IMR-90 (cell line): ENCODE results near the gene PNPLA1. TPM values are rescaled to one million over a fixed set of nuclear protein-coding genes. Genes with fewer than 3 reads are reported as not detected.

Source experiments
- ATAC-seq: fragments of 200-7000 bp; cut with Tn5 transposase; 2 replicates; pipeline ENCODE4 v1.9.1; 2020; ENCODE audit warnings: low read depth, mild to moderate bottlenecking, moderate library complexity
- BruUV-seq: library from RNA; stranded (reverse); fragments of 400-500 nt; replicated peaks from 2 replicates; lab custom pipeline; 2021; lab: Mats Ljungman, UMichigan
- CTCF ChIA-PET: fragments of 300-600 bp; formaldehyde crosslinking; extraction: SDS; loops from one replicate; lab custom pipeline; 2021; ENCODE audit warnings: antibody characterized with exemption; lab: Yijun Ruan, JAX
- POLR2A ChIA-PET: fragments of 300-600 bp; sonication (Branson Sonifier 250); formaldehyde crosslinking; loops from one replicate; lab custom pipeline; 2022; ENCODE audit warnings: antibody characterized with exemption; ENCODE audit not compliant: unreplicated experiment; lab: Charles Lee
- DNase-seq: peaks from one replicate; pipeline ENCODE4 v3.0.0; 2013
- H2AFZ ChIP-seq: replicated peaks from 2 replicates; pipeline ENCODE3; 2013; ENCODE audit warnings: low read length, mild to moderate bottlenecking; ENCODE audit not compliant: poor library complexity
- H2AK5ac ChIP-seq: 2 replicates; pipeline ENCODE4 v1.6.1; 2013; ENCODE audit warnings: low read depth, low read length, inconsistent platforms
- H2AK9ac ChIP-seq: replicated peaks from 2 replicates; pipeline ENCODE3; 2013; ENCODE audit warnings: mild to moderate bottlenecking, low read depth, low read length, moderate library complexity; ENCODE audit not compliant: poor library complexity
- H2BK120ac ChIP-seq: 2 replicates; pipeline ENCODE4 v1.6.1; 2013; ENCODE audit warnings: low read depth, low read length, inconsistent platforms
- H2BK15ac ChIP-seq: 3 replicates; pipeline ENCODE4 v1.6.1; 2013; ENCODE audit warnings: low read depth, low read length, inconsistent platforms
- H2BK20ac ChIP-seq: 2 replicates; pipeline ENCODE4 v1.6.1; 2013; ENCODE audit warnings: low read depth, mild to moderate bottlenecking, inconsistent platforms, low read length, moderate library complexity
- H2BK5ac ChIP-seq: 2 replicates; pipeline ENCODE4 v1.6.1; 2013; ENCODE audit warnings: mild to moderate bottlenecking, low read depth, low read length, inconsistent platforms; ENCODE audit not compliant: poor library complexity, severe bottlenecking
- H3K14ac ChIP-seq: replicated peaks from 2 replicates; pipeline ENCODE4 v1.6.1; 2013; ENCODE audit warnings: low read depth, low read length, inconsistent platforms
- H3K18ac ChIP-seq: 2 replicates; pipeline ENCODE4 v1.6.1; 2013; ENCODE audit warnings: low read depth, low read length, control low read depth
- H3K23ac ChIP-seq: 2 replicates; pipeline ENCODE4 v1.6.1; 2013; ENCODE audit warnings: low read depth, low read length, inconsistent platforms
- H3K27ac ChIP-seq: 2 replicates; pipeline ENCODE4 v1.5.1; 2013; ENCODE audit warnings: mild to moderate bottlenecking, control low read depth, low read length; ENCODE audit not compliant: insufficient read depth
- H3K27me3 ChIP-seq: 2 replicates; pipeline ENCODE4 v1.6.1; 2013; ENCODE audit warnings: low read length; ENCODE audit not compliant: control insufficient read depth, insufficient read depth
- H3K36me3 ChIP-seq: 2 replicates; pipeline ENCODE4 v1.6.1; 2013; ENCODE audit warnings: low read length, mixed read lengths; ENCODE audit not compliant: control insufficient read depth, insufficient read depth
- H3K4ac ChIP-seq: 2 replicates; pipeline ENCODE4 v1.6.1; 2013; ENCODE audit warnings: low read depth, low read length, inconsistent platforms
- H3K4me1 ChIP-seq: 2 replicates; pipeline ENCODE4 v1.6.1; 2013; ENCODE audit warnings: low read length, mixed read lengths; ENCODE audit not compliant: control insufficient read depth, insufficient read depth
- H3K4me2 ChIP-seq: 2 replicates; pipeline ENCODE4 v1.6.1; 2013; ENCODE audit warnings: low read depth, mild to moderate bottlenecking, control low read depth, low read length, moderate library complexity
- H3K4me3 ChIP-seq: 2 replicates; pipeline ENCODE4 v1.5.1; 2013; ENCODE audit warnings: low read depth, mild to moderate bottlenecking, control low read depth, low read length, moderate library complexity; ENCODE audit not compliant: insufficient read depth
- H3K56ac ChIP-seq: 2 replicates; pipeline ENCODE4 v1.6.1; 2013; ENCODE audit warnings: low read length, inconsistent platforms; ENCODE audit not compliant: insufficient read depth; ENCODE audit errors: extremely low read depth
- H3K79me1 ChIP-seq, 2 experiments: 2 replicates each; pipeline ENCODE4 v1.6.1; 2013; ENCODE audit warnings: low read length in 2 of 2, inconsistent platforms in 1 of 2, low read depth in 1 of 2
- H3K9ac ChIP-seq: 2 replicates; pipeline ENCODE4 v1.6.1; 2013; ENCODE audit warnings: low read depth, low read length, control low read depth
- H3K9me1 ChIP-seq: 2 replicates; pipeline ENCODE4 v1.6.1; 2013; ENCODE audit warnings: low read length, inconsistent platforms; ENCODE audit not compliant: insufficient read depth
- H3K9me3 ChIP-seq: 2 replicates; pipeline ENCODE4 v1.6.1; 2013; ENCODE audit warnings: low read length; ENCODE audit not compliant: control insufficient read depth, insufficient read depth
- H4K20me1 ChIP-seq: 2 replicates; pipeline ENCODE4 v1.6.1; 2013; ENCODE audit warnings: low read length, inconsistent platforms; ENCODE audit not compliant: insufficient read depth
- H4K5ac ChIP-seq: 2 replicates; pipeline ENCODE4 v1.6.1; 2013; ENCODE audit warnings: mild to moderate bottlenecking, low read depth, low read length, control low read depth
- H4K8ac ChIP-seq, 2 experiments: 2 replicates each; pipeline ENCODE4 v1.6.1; 2013; ENCODE audit warnings: low read depth in 2 of 2, low read length in 2 of 2, control low read depth in 1 of 2, inconsistent platforms in 1 of 2
- H4K91ac ChIP-seq: 2 replicates; pipeline ENCODE4 v1.6.1; 2013; ENCODE audit warnings: low read depth, low read length, inconsistent platforms; ENCODE audit not compliant: insufficient read depth
- BHLHE40 ChIP-seq: fragments of 150-350 bp; IDR thresholded peaks from 2 replicates; pipeline ENCODE4 v1.6.1; 2016; ENCODE audit warnings: mild to moderate bottlenecking, low read depth, low read length
- CEBPB ChIP-seq: IDR thresholded peaks from 2 replicates; pipeline ENCODE4 v1.6.1; 2012; ENCODE audit warnings: low read depth, low read length, improper control_type of control experiment
- CHD1 ChIP-seq: IDR thresholded peaks from 2 replicates; pipeline ENCODE4 v1.6.1; 2012; ENCODE audit warnings: low read depth, low read length, improper control_type of control experiment
- CTCF ChIP-seq: conservative IDR thresholded peaks from 2 replicates; pipeline ENCODE4 v1.5.1; 2012; ENCODE audit warnings: mild to moderate bottlenecking, low read depth, low read length, improper control_type of control experiment
- ELK1 ChIP-seq: fragments of 150-350 bp; IDR thresholded peaks from 2 replicates; pipeline ENCODE4 v1.6.1; 2016; ENCODE audit warnings: low read depth, mild to moderate bottlenecking, low read length, moderate library complexity, borderline replicate concordance
- FOS ChIP-seq: fragments of 150-350 bp; IDR thresholded peaks from 2 replicates; pipeline ENCODE4 v1.6.1; 2016; ENCODE audit warnings: low read depth, low read length
- MAFK ChIP-seq: IDR thresholded peaks from 2 replicates; pipeline ENCODE4 v1.6.1; 2012; ENCODE audit warnings: low read depth, low read length, improper control_type of control experiment
- MAZ ChIP-seq: IDR thresholded peaks from 2 replicates; pipeline ENCODE4 v1.6.1; 2012; ENCODE audit warnings: low read depth, mild to moderate bottlenecking, low read length, improper control_type of control experiment, moderate library complexity, borderline replicate concordance
- MXI1 ChIP-seq: IDR thresholded peaks from 2 replicates; pipeline ENCODE4 v1.6.1; 2012; ENCODE audit warnings: low read depth, mild to moderate bottlenecking, low read length, moderate library complexity, borderline replicate concordance
- NFE2L2 ChIP-seq: fragments of 150-350 bp; IDR thresholded peaks from 2 replicates; pipeline ENCODE4 v1.6.1; 2016; ENCODE audit warnings: low read depth, mild to moderate bottlenecking, low read length
- POLR2A ChIP-seq: IDR thresholded peaks from 2 replicates; pipeline ENCODE4 v1.6.1; 2012; ENCODE audit warnings: mild to moderate bottlenecking, low read depth, low read length
- RAD21 ChIP-seq: IDR thresholded peaks from 2 replicates; pipeline ENCODE4 v1.6.1; 2012; ENCODE audit warnings: low read length, improper control_type of control experiment
- RCOR1 ChIP-seq: IDR thresholded peaks from 2 replicates; pipeline ENCODE4 v1.6.1; 2012; ENCODE audit warnings: mild to moderate bottlenecking, low read length, improper control_type of control experiment; ENCODE audit not compliant: insufficient replicate concordance
- RFX5 ChIP-seq: IDR thresholded peaks from 2 replicates; pipeline ENCODE4 v1.8.0; 2012; ENCODE audit warnings: low read depth, mild to moderate bottlenecking, low read length, moderate library complexity
- SMC3 ChIP-seq: fragments of 150-350 bp; IDR thresholded peaks from 2 replicates; pipeline ENCODE4 v1.6.1; 2016; ENCODE audit warnings: low read depth, mild to moderate bottlenecking, antibody characterized with exemption, low read length, moderate library complexity
- USF2 ChIP-seq: fragments of 150-350 bp; IDR thresholded peaks from 2 replicates; pipeline ENCODE4 v1.6.1; 2017; ENCODE audit warnings: mild to moderate bottlenecking, antibody characterized with exemption, low read length, low read depth
- WGBS, 2 experiments: methylation state at CpG; one replicate each; pipeline versions ENCODE4 v1.1.5 to v1.1.7; 2013; ENCODE audit warnings: missing lambda C conversion rate in 2 of 2; ENCODE audit not compliant: insufficient read length in 1 of 2; ENCODE audit errors: extremely low coverage in 2 of 2; 5-methylcytosine and 5-hydroxymethylcytosine counted together
- dilution Hi-C: fragments of 300-500 bp; cut with HindIII; formaldehyde crosslinking; loops from one replicate; pipeline ENCODE4 v1.14.3; 2018; ENCODE audit warnings: low sequenced_read_pairs; ENCODE audit not compliant: unreplicated experiment
- in situ Hi-C: fragments of 300-500 bp; cut with MboI; formaldehyde crosslinking; loops from 3 replicates; pipeline ENCODE4 v1.14.3; 2019; ENCODE audit warnings: low sequenced_read_pairs, inconsistent platforms, mixed read lengths
- intact Hi-C: fragments of 100-400 bp; cut with micrococcal nuclease; formaldehyde crosslinking; loops from 2 replicates; pipeline ENCODE4 v1.10.0; 2022
- polyA plus RNA-seq, 3 experiments: library from polyadenylated mRNA; depleted of rRNA; stranded (reverse); fragments of >200 nt; gene quantifications; 2 replicates each; pipeline ENCODE4 v1.2.3, GENCODE V29; 2012; ENCODE audit warnings: low replicate concordance in 1 of 3
- total RNA-seq: library from RNA; depleted of rRNA; stranded (reverse); fragments of >200 nt; gene quantifications from 2 replicates; pipeline ENCODE4 v1.2.3, GENCODE V29; 2012

PNPLA1 gene
- total and polyA plus RNA-seq, 2 of the 4 experiments (the other 2 are of a cell fraction): not detected

GRCh38 chr6:36309203-36309602 lies 39.3 kb downstream of the PNPLA1 start:
- Histone ChIP-seq H4K20me1 (no peaks in the 10 kb centered on the region), H3K9ac (no peak overlapping the region), H2BK120ac (no peak overlapping the region), H3K4me1 (no peaks in the 10 kb centered on the region), H3K4ac (no peak overlapping the region), H4K5ac (no peak overlapping the region), H3K36me3 (no peaks in the 10 kb centered on the region), H4K8ac (no peak overlapping the region), H3K9me1 (no peaks in the 10 kb centered on the region), H3K9me3 (peaks cover 3% of the 10 kb centered on the region), H3K14ac (no peak overlapping the region), H2BK20ac (no peak overlapping the region), H2BK5ac (no peak overlapping the region), H2AFZ (no peak overlapping the region), H2AK9ac (no peak overlapping the region), H3K27me3 (peaks cover 62% of the 10 kb centered on the region), H3K18ac (no peak overlapping the region), H2BK15ac (no peak overlapping the region), H3K79me1 (no peaks in the 10 kb centered on the region), H3K4me2 (no peak overlapping the region), H3K56ac (no peak overlapping the region), H3K23ac (no peak overlapping the region), H3K27ac (no peak overlapping the region), H2AK5ac (no peak overlapping the region), H3K4me3 (no peak overlapping the region), H4K91ac (no peak overlapping the region)
- DNase-seq (no peak), ATAC-seq (no peak)
- dilution Hi-C loops (no loop called here), intact Hi-C loops (no loop called here), in situ Hi-C loops (no loop called here)
- TF ChIP-seq POLR2A (no peak), MAZ (no peak), CTCF (no peak), SMC3 (no peak), ELK1 (no peak), CHD1 (no peak), RCOR1 (no peak), CEBPB (no peak), MXI1 (no peak), BHLHE40 (no peak), MAFK (no peak), USF2 (no peak), FOS (no peak), RFX5 (no peak), RAD21 (no peak), NFE2L2 (no peak)
- BruUV-seq: no TSS peak
- 73% methylated on average over 3 of the region's 7 CpGs; no CpG with 5 or more reads in 1 of the 2 experiments for WGBS, 2 experiments
- CTCF ChIA-PET: no interaction called here
- POLR2A ChIA-PET: no interaction called here
